GM04504 (cell line): ENCODE measurements around the gene CIC.
A peak's percentile ranks its signal among the peaks of the same experiment; 100 is the strongest.
"Not testable (repeated sequence)": the region's sequence is repeated elsewhere in the genome, so short reads cannot be mapped to it uniquely, and the experiment has no call there.

Experiments used
- DNase-seq: peaks from one replicate; pipeline ENCODE4 v3.0.0-alpha.2; 2012; ENCODE audit warnings: low read depth

Gene CIC

DNA sequence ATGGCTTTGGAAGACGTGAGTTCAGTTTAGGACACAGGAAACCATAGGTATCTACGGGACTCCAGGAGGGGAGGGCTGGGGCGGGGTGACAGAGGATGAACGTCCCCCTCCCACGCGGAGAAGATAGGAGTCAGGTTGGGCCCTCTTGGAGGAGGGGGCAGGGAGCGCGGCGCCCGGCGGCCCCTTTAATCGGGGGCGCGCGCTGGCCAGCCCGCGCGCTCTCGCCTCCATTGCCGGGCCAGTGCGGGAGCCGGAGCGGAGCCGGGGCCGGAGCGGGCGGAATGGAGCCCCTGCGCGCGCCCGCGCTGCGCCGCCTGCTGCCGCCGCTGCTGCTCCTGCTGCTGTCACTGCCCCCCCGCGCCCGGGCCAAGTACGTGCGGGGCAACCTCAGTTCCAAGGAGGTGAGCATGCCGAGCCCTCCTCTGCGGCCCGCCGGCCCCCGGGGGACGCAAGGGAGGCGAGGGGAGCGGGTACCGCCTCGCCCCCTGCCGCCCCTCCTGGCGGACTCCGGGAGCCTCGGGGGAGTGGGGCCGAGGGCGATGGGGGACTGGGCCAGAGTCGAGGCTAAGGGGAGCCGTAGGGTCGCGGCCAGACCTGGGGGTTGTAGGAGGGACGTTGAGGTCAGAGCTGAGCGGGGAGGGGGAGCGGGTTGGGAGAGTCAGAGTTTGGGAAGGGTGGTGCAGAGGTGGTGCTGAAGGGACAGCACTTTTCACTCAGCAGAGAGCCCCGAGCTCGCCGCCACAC is 44.2 kb downstream of the CIC start, which contains the start of gene TMEM145:
TMEM145 (plus strand) TSS at position 214 of the 744 bp plus-strand sequence; CDS start at position 282, 68 bp downstream.
- DNase-seq, result no peak

GRCh38 chr19:42313840-42314755 is 45.0 kb downstream of the CIC start:
- DNase-seq, result no peak

DNA sequence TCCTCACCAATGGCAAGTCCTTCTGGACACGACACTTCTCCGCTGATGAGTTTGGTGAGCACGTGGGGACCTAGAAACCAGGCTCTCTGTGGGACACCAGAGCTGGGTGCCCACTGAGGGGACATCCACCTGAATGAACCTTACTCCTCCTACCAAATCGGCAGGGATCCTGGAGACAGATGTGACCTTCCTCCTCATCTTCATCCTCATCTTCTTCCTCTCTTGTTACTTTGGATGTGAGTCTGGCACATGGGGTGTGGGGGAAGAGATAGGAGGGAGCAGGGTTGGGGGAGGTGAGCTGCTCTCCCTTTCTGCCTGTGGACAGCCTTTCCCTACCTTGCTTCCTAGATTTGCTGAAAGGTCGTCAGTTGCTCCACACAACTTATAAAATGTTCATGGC is 46.0 kb downstream of the CIC start:
- DNase-seq, result no peak

GRCh38 chr19:42316223-42317211 is 47.5 kb downstream of the CIC start:
- DNase-seq, result no peak

- no peak for DNase-seq
Measured at GRCh38 chr19:42317535-42317934, 48.5 kb downstream of the CIC start.

- DNase-seq, result no peak
Measured at GRCh38 chr19:42322305-42322704, 53.3 kb downstream of the CIC start.

DNA sequence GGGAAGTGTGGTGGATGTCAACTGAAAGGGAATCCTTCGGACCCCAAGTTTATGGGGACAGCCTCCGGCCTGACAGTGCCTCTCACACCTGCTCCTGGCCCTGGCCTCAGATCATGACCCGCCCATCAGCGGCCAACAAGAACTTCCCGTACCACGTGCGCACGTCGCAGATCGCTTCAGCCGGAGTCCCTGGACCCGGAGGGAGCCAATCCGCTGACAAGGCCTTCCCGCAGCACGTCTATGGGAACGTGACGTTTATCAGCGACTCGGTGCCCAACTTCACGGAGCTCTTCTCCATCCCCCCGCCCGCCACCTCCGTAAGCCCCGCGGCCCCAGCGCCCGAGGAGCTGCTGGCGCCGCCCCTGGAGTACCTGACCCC is 54.4 kb downstream of the CIC start:
- DNase-seq, result no peak

DNA sequence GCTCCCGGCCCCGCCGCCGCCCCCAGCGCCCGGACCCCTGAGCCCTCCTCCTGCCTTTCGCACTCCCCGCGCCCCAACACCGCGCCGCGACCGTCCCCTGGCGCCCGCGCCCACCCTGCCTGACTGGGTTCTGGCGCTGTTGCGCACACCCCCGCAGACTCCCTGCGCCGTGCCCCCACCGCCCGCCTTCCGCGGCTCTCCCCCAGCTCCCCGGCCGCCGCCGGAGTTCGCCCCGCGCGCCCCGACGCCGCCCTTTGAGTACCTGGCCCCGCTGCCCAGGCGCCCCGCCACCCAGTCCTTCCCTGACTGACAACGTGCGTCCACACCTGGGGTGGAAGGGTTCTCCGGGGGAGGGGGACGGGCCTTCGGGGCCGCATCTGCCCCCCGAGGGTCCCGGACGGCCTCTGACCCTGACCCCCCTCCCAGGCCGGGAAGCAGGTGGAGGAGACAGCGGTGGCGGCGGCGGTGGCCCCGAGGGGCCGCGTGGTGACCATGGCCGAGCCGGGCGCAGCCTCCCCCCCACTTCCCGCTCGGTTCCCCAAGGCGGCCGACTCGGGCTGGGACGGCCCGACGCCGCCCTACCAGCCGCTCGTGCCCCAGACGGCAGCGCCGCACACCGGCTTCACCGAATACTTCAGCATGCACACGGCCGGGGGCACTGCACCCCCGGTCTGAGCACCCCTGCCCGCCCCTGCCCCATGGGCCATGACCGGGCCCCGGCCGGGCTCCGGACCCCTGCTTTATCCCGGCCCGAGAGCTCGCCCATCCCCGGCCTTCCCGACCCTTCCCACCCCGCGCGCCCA is 55.0 kb downstream of the CIC start:
- DNase-seq, result no peak

DNA sequence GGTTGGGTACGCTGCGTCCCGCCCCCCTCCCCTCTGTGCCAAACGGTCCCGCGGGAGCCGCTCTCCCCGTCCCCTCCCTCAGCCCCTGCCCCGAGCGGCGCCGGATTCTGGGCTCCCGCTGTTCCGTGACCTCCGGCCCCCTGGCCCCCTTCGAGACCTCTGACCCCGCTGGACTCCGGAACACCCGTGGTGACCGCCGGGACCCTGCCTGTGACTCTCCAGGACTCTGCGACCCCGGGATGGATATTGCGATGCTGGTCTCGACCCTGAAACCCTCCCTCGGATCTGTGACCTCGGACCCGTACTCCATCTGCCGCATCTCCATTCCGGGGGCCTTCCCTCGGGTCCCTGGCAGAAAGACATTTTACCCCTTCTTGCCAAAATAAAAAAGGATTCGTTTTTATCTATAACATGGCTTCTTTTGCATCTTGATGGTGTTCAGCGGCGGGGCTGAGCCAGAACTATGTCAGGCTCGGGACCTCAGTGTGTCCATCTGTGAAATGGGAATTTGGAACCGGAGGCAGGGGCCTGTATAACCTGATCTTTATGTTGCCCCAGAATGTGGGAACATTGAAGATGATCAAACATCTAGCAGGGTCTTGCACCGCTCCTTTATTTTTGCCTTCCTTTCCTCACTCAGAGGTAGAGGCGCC is 55.7 kb downstream of the CIC start:
- no peak for DNase-seq

- DNase-seq, result peak; percentile 98
Measured at GRCh38 chr19:42325308-42325895, 56.4 kb downstream of the CIC start, which contains the start of gene MEGF8. MEGF8 (plus strand) TSS chr19:42325635; CDS start chr19:42326244, 609 bp downstream.

DNA sequence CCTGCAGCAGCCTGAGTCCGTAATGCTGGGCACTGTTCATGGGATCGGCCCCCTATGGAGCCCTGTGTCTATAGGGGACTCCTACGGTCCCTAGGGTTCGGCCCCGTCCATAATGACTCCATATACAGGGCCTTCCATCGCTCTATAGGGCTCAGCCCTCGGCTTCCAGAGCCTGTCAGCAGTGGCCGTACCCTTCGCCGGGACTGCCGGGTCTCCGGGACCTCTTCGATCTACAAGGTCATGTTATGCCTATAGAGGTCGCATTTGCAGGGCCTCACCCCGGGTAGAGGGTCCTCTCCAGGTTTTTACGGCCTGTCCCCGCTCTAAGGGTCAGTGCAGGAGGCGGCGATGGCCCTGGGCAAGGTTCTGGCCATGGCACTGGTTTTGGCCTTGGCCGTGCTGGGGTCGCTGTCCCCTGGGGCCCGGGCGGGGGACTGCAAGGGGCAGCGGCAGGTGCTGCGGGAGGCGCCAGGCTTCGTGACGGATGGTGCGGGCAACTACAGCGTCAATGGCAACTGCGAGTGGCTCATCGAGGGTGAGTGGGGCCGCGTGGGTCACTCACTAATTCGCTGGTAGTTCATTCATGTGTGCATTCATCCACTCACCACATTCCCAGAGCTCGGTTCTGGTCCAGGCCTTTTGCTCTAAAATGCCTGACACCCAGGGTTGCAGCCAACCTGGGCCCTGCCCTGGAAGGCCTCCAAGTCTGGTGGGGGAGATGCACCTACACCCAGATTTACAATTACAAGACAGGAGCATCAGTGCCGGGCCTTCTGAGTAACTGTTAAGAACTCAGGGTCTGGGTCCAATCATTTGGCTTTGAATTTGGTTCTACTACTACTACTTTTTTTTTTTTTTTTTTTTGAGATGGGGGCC is 57.1 kb downstream of the CIC start:
- DNase-seq, result no peak

DNA sequence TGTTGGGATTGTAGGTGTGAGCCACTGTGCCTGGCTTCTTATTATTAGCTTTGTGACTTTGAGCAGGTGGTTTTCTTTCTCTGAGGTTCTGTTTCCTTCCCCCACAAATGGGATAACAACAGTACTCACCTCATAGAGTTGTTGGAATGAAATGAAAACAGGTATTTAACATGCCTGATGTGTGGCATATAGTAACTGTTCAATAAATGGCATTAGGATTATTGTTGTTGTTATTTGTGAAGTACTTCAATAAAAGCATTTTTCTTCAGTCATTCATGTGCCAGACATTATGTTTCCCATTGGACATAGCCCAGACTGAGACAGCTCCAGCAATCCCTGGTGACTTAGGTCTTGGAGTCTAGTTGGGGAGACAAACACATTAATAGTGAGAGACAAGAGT is 57.9 kb downstream of the CIC start:
- DNase-seq, result no peak

DNA sequence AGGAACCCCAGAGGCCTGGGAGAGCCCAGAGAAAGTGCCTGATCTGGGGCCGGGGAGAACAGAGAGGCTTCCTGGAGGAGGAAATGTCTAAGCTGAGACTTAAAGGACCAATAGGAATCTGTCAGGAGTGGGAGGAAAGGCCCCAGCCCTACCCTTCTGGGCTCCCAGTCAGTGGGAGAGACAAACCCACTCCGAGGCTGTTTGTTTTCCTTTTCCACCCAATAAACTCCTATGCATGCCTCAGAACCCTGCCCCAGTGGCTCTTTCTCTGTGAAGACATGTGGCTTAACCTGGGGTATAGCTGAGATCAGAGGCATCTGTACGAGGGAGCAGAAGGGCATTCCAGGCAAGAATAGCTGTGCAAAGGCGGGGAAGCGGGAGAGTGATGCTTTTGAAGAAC is 58.3 kb downstream of the CIC start:
- DNase-seq, result no peak

- no peak for DNase-seq
Measured at GRCh38 chr19:42328106-42328505, 59.1 kb downstream of the CIC start.

DNA sequence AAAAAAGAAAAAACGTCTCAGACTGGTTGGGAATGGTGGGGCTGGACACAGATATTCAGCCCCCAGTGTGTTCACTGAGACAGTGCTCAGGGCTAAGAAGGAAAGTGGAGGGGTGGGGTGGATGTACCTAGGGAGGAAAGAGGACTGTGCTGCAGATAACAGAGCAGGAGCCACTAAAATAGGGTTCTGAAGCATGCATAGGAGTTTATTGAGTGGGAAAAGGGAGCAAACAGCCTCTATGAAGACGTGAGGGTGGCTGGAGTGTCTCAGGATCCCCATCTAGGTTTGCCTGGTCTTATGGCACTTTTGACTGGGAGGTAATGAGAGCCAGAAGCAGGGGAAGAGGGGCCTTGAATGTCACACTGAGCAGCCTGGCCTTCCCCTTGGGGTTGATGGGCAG is 59.8 kb downstream of the CIC start:
- no peak for DNase-seq

DNA sequence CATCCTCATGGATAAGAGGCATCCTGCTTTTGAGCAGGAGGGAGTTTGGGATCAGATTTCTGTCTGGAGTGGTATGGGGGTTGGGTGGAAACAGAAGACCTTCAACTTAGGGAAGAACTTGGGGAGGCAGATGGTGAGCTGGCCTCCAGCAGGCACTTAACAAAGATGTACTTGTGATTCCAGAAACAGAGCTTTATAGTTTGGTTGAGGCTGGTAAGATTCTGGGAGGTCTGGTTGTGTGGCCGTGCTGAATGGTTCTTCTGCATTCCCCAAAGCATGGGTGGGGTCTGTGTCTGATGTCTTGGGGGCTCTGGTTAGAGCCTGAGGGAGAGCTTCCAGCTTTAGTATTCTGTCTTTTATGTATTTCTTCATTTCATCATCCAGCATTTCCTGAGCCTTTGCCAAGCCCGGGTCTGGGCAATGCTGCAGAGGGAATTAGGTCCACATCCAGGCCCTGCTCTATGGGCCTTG is 61.2 kb downstream of the CIC start:
- no peak for DNase-seq

GRCh38 chr19:42331333-42331732 is 62.3 kb downstream of the CIC start:
- DNase-seq, result not testable (repeated sequence)

DNA sequence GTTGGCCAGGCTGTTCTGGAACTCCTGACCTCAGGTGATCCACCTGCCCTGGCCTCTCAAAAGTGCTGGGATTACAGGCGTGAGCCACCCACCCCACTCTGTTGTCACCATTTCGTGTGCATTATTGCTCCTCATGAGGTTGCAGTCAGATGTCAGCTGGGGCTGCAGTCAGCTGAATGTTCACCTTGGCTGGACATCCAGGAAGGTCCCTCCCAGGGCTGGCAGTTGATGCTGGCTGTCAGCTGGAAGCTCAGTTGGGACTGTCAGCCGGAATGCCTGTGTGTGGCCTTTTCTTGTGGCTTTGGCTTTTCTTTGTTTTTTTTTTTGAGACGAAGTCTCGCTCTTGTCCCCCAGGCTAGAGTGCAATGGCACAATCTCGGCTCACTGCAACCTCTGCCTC is 63.0 kb downstream of the CIC start:
- no peak for DNase-seq

DNA sequence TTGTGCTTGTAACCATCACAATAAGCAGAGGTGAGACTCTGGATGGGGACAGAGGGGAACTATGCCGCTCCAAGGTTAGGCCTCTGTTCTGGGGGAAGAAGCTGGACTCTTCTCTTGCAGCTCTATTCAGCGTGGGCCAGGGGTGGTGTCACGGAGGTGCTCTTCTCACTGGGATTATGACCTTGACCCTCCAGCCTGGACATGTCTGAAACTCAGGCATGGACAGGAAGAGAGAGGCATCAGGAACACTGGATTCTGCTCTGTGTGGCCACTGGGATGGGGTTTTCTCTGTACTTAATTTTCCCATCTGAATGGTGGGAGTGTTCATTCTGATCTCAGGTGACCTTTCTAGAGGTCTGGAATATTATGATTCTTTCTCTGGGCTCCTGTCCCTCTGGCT is 64.0 kb downstream of the CIC start:
- no peak for DNase-seq
